GM23338 (cell line): Measurements from ENCODE around the gene CENPI. TPM values are rescaled to one million over a fixed set of nuclear protein-coding genes. Genes with fewer than 3 reads are reported as not detected.

Experiments used
- ATAC-seq: fragments of 200-7000 bp; cut with Tn5 transposase; 3 replicates; pipeline ENCODE4 v1.9.1; 2020
- DNase-seq: peaks from one replicate; pipeline ENCODE4 v3.0.0-alpha.2; 2015; ENCODE audit warnings: low spot score
- H2AFZ ChIP-seq: fragments of 200-600 bp; sonication (generic); 2 replicates; pipeline ENCODE4 v1.8.0; 2016; ENCODE audit warnings: antibody characterized with exemption, mild to moderate bottlenecking, moderate library complexity
- H3F3A ChIP-seq: fragments of 200-600 bp; sonication (generic); replicated peaks from 2 replicates; pipeline ENCODE4 v1.8.0; 2017; ENCODE audit warnings: antibody characterized with exemption, mixed run types, low read depth
- H3K27ac ChIP-seq: fragments of 200-600 bp; sonication (generic); 2 replicates; pipeline ENCODE4 v1.6.1; 2016; ENCODE audit warnings: low read depth
- H3K27me3 ChIP-seq: fragments of 200-600 bp; sonication (generic); 2 replicates; pipeline ENCODE4 v1.8.0; 2016; ENCODE audit warnings: mild to moderate bottlenecking, mixed run types, moderate library complexity; ENCODE audit not compliant: insufficient read depth
- H3K36me3 ChIP-seq: fragments of 200-600 bp; sonication (generic); 2 replicates; pipeline ENCODE4 v1.8.0; 2016; ENCODE audit warnings: mild to moderate bottlenecking; ENCODE audit not compliant: insufficient read depth
- H3K4me1 ChIP-seq: fragments of 200-600 bp; sonication (generic); 2 replicates; pipeline ENCODE4 v1.8.0; 2016; ENCODE audit warnings: mild to moderate bottlenecking, moderate library complexity; ENCODE audit not compliant: insufficient read depth
- H3K4me2 ChIP-seq: fragments of 200-600 bp; sonication (generic); 2 replicates; pipeline ENCODE4 v1.7.1; 2017; ENCODE audit warnings: mixed run types
- H3K4me3 ChIP-seq: fragments of 200-600 bp; sonication (generic); 2 replicates; pipeline ENCODE4 v1.6.1; 2016; ENCODE audit warnings: mixed run types
- H3K79me2 ChIP-seq: fragments of 200-600 bp; sonication (generic); replicated peaks from 2 replicates; pipeline ENCODE4 v1.8.0; 2017; ENCODE audit warnings: mild to moderate bottlenecking; ENCODE audit not compliant: insufficient read depth
- H3K9me2 ChIP-seq: fragments of 200-600 bp; sonication (generic); 2 replicates; pipeline ENCODE4 v1.8.0; 2017; ENCODE audit not compliant: insufficient read depth
- H4K20me1 ChIP-seq: fragments of 200-600 bp; sonication (generic); replicated peaks from 2 replicates; pipeline ENCODE4 v1.8.0; 2017; ENCODE audit warnings: mild to moderate bottlenecking; ENCODE audit not compliant: insufficient read depth
- H3K27ac Mint-ChIP-seq: 2 replicates; pipeline ENCODE4 v1.8.0; 2020; ENCODE audit warnings: inconsistent platforms, mild to moderate bottlenecking, moderate library complexity, mixed read lengths
- H3K27me3 Mint-ChIP-seq: 3 replicates; pipeline ENCODE4 v1.8.0; 2022; ENCODE audit warnings: low read depth, mild to moderate bottlenecking, moderate library complexity, mixed read lengths, inconsistent platforms; ENCODE audit not compliant: insufficient read depth, poor library complexity
- H3K36me3 Mint-ChIP-seq: 3 replicates; pipeline ENCODE4 v1.8.0; 2021; ENCODE audit warnings: low read depth, mild to moderate bottlenecking, inconsistent platforms, moderate library complexity, mixed read lengths
- H3K4me1 Mint-ChIP-seq: 3 replicates; pipeline ENCODE4 v1.8.0; 2020; ENCODE audit warnings: mild to moderate bottlenecking, inconsistent platforms, mixed read lengths
- H3K4me3 Mint-ChIP-seq: 3 replicates; pipeline ENCODE4 v1.8.0; 2021; ENCODE audit warnings: moderate library complexity, mild to moderate bottlenecking, inconsistent platforms, mixed read lengths
- H3K9me3 Mint-ChIP-seq: 3 replicates; pipeline ENCODE4 v1.8.0; 2020; ENCODE audit warnings: moderate library complexity, mild to moderate bottlenecking, inconsistent platforms, mixed read lengths
- CREB1 ChIP-seq: fragments of 250-450 bp; sonication (Bioruptor Pico); IDR thresholded peaks from 2 replicates; pipeline ENCODE4 v1.5.0; 2020; ENCODE audit warnings: low read depth, mild to moderate bottlenecking, moderate library complexity
- EZH2phosphoT487 ChIP-seq: fragments of 200-600 bp; sonication (generic); IDR thresholded peaks from one replicate; pipeline ENCODE4 v1.8.1; 2018; ENCODE audit warnings: antibody characterized with exemption; ENCODE audit not compliant: unreplicated experiment
- JUNB ChIP-seq: IDR thresholded peaks from one replicate; pipeline ENCODE4 v1.6.1; 2016; ENCODE audit warnings: antibody characterized with exemption; ENCODE audit not compliant: unreplicated experiment
- NANOG ChIP-seq: IDR thresholded peaks from 2 replicates; pipeline ENCODE4 v1.6.1; 2016; ENCODE audit warnings: antibody characterized with exemption, borderline replicate concordance
- REST ChIP-seq: IDR thresholded peaks from one replicate; pipeline ENCODE4 v1.6.1; 2018; ENCODE audit warnings: antibody characterized with exemption; ENCODE audit not compliant: unreplicated experiment
- STAT1 ChIP-seq: IDR thresholded peaks from one replicate; pipeline ENCODE4 v1.6.1; 2016; ENCODE audit warnings: antibody characterized with exemption; ENCODE audit not compliant: unreplicated experiment
- ZNF114 ChIP-seq: fragments of 250-450 bp; sonication (Bioruptor Pico); IDR thresholded peaks from 2 replicates; pipeline ENCODE4 v1.5.0; 2020; ENCODE audit warnings: mild to moderate bottlenecking, moderate library complexity
- ZNF462 ChIP-seq: fragments of 250-450 bp; sonication (Bioruptor Pico); IDR thresholded peaks from 2 replicates; pipeline ENCODE4 v1.5.0; 2020; ENCODE audit warnings: mild to moderate bottlenecking, moderate library complexity
- polyA plus RNA-seq: library from polyadenylated mRNA; unstranded; fragments of >200 nt; fragmentation: Nextera tagmentation; extraction: Ambion mirVana; gene quantifications from 2 replicates; pipeline ENCODE4 v1.2.1, GENCODE V29; 2016
- total RNA-seq: library from RNA; depleted of rRNA; stranded (reverse); fragments of >200 nt; shearing (Covaris generic); gene quantifications from 2 replicates; pipeline ENCODE4 v1.2.3, GENCODE V29; 2014

Gene CENPI
- total and polyA plus RNA-seq, 2 experiments from 2014 or later: 7.2 to 41.3 TPM

GRCh38 chrX:101057093-101057714 is 40.8 kb upstream of the CENPI start:
- Mint-ChIP-seq H3K9me3 (0 out of 3 replicates have a peak, but pooled peaks cover 9% of the 10 kb centered on the region), H3K4me3 (no peak overlapping the region), H3K27ac (no peak overlapping the region), H3K27me3 (peaks cover 9% of the 10 kb centered on the region), H3K4me1 (peaks cover 4% of the 10 kb centered on the region; the same call in 1 of the 3 replicates), H3K36me3 (no peaks in the 10 kb centered on the region)
- Histone ChIP-seq H3F3A (no peaks in the 10 kb centered on the region), H3K79me2 (no peaks in the 10 kb centered on the region), H3K27ac (no peak overlapping the region), H3K4me1 (0 out of 2 replicates have a peak, but pooled peaks cover 3% of the 10 kb centered on the region), H3K27me3 (no peaks in the 10 kb centered on the region), H3K4me3 (no peak overlapping the region), H4K20me1 (no peaks in the 10 kb centered on the region), H2AFZ (no peak overlapping the region), H3K9me2 (no peaks in the 10 kb centered on the region), H3K36me3 (no peaks in the 10 kb centered on the region), H3K4me2 (no peak overlapping the region)
- TF ChIP-seq REST (no peak), EZH2phosphoT487 (no peak)
- no peak for DNase-seq
- no peak for ATAC-seq

- Histone ChIP-seq H3K4me1 (no peaks in the 10 kb centered on the region), H3K4me2 (no peak overlapping the region), H3F3A (no peaks in the 10 kb centered on the region), H3K27me3 (no peaks in the 10 kb centered on the region), H3K27ac (no peak overlapping the region), H3K9me2 (no peaks in the 10 kb centered on the region), H4K20me1 (no peaks in the 10 kb centered on the region), H2AFZ (no peak overlapping the region), H3K36me3 (no peaks in the 10 kb centered on the region), H3K4me3 (no peak overlapping the region), H3K79me2 (no peaks in the 10 kb centered on the region)
- DNase-seq (peak; percentile 10), ATAC-seq (no peak)
- Mint-ChIP-seq H3K36me3 (no peaks in the 10 kb centered on the region), H3K9me3 (peaks cover under 1% of the 10 kb centered on the region; the same call in 1 of the 3 replicates), H3K27me3 (peaks cover 7% of the 10 kb centered on the region), H3K4me3 (no peak overlapping the region), H3K27ac (no peak overlapping the region), H3K4me1 (peaks cover 6% of the 10 kb centered on the region; the same call in 1 of the 3 replicates)
- TF ChIP-seq ZNF462 (CRISPR knock-in tag): no peak
- TF ChIP-seq JUNB: no peak
- TF ChIP-seq NANOG: no peak
- TF ChIP-seq STAT1: no peak
- TF ChIP-seq ZNF114 (CRISPR knock-in tag): no peak
- TF ChIP-seq CREB1 (CRISPR knock-in tag): no peak
- no peak for TF ChIP-seq REST
Observed at GRCh38 chrX:101062176-101062575, 35.8 kb upstream of the CENPI start.
